ENCODE results near the gene VPS45.
"Not testable (repeated sequence)": the region's sequence is repeated elsewhere in the genome, so short reads cannot be mapped to it uniquely, and the experiment has no call there.

- not testable (repeated sequence) for TF ChIP-seq EZH2 (IDR thresholded peaks at IDR 0.05; ENCODE audit: low read length, unreplicated experiment); CTCF (conservative IDR thresholded peaks at IDR 0.05; ENCODE audit: low read depth, low read length); EZH2phosphoT487 (IDR thresholded peaks at IDR 0.05; ENCODE audit: borderline replicate concordance, low read length)
Measured at GRCh38 chr1:150055507-150055906, 12.1 kb upstream of the VPS45 start.

All from PC-3 (cell line).